ENCODE results near the gene G6PC3.

Gene G6PC3

GRCh38 chr17:44084921-44085320 lies 14.4 kb downstream of the G6PC3 start:
- TF ChIP-seq RAD21 (IDR thresholded peaks at IDR 0.05; ENCODE audit: low read depth), result no peak
- no peak for TF ChIP-seq CREB1 (IDR thresholded peaks at IDR 0.05; ENCODE audit: low read depth)
- TF ChIP-seq USF1 (IDR thresholded peaks at IDR 0.05), result no peak
- TF ChIP-seq ZBTB7A (IDR thresholded peaks at IDR 0.05; ENCODE audit: low read depth), result no peak
- TF ChIP-seq TAF1 (IDR thresholded peaks at IDR 0.05; ENCODE audit: low read depth), result no peak
- no peak for TF ChIP-seq REST (IDR thresholded peaks at IDR 0.05; ENCODE audit: low read depth)
- TF ChIP-seq TEAD4 (IDR thresholded peaks at IDR 0.05), result no peak
- TF ChIP-seq YY1 (IDR thresholded peaks at IDR 0.05; ENCODE audit: low read depth), result no peak
- no peak for TF ChIP-seq FOXM1 (IDR thresholded peaks at IDR 0.05; ENCODE audit: borderline replicate concordance, low read depth)

GRCh38 chr17:44085908-44086307 lies 15.4 kb downstream of the G6PC3 start:
- TF ChIP-seq EGR1 (IDR thresholded peaks at IDR 0.05) (no peak), CREB1 (IDR thresholded peaks at IDR 0.05; ENCODE audit: low read depth) (no peak), EP300 (IDR thresholded peaks at IDR 0.05; ENCODE audit: borderline replicate concordance) (no peak), RAD21 (IDR thresholded peaks at IDR 0.05; ENCODE audit: low read depth) (no peak), YY1 (IDR thresholded peaks at IDR 0.05; ENCODE audit: low read depth) (no peak)

GRCh38 chr17:44086364-44087311 lies 16.1 kb downstream of the G6PC3 start:
- TF ChIP-seq EP300 (IDR thresholded peaks at IDR 0.05; ENCODE audit: borderline replicate concordance), result no peak
- peak; percentile 66 for TF ChIP-seq EGR1 (IDR thresholded peaks at IDR 0.05)
- TF ChIP-seq USF1 (IDR thresholded peaks at IDR 0.05), result no peak
- no peak for TF ChIP-seq TEAD4 (IDR thresholded peaks at IDR 0.05)
- TF ChIP-seq, protein P1, sequence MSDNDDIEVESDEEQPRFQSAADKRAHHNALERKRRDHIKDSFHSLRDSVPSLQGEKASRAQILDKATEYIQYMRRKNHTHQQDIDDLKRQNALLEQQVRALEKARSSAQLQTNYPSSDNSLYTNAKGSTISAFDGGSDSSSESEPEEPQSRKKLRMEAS (IDR thresholded peaks at IDR 0.05), result no peak
- no peak for TF ChIP-seq NFIC (IDR thresholded peaks at IDR 0.05)
- no peak for TF ChIP-seq REST (IDR thresholded peaks at IDR 0.05; ENCODE audit: low read depth)
- no peak for TF ChIP-seq CEBPB (IDR thresholded peaks at IDR 0.05)

GRCh38 chr17:44087319-44087718 lies 16.8 kb downstream of the G6PC3 start:
- no peak for TF ChIP-seq EP300 (IDR thresholded peaks at IDR 0.05; ENCODE audit: borderline replicate concordance)

DNA sequence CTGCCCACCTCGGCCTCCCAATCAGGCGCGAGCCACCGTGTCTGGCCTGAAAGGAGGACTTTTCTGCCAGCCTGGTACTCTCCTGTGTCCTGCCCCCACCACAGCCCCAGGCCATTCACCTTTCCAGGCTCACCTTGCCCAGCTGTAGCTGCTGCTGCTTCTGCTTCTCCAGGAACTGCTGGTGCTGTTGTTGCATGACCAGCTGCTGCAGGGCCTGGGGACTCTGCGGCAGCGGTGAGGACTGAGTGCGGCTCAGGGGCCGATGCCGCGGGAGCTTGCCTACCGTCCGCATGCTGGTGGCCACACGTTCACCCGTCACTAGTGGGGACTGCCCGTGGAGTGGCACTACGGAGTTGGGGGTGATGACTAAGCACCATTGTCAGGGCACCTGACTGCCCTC lies 17.7 kb downstream of the G6PC3 start:
- TF ChIP-seq ZBTB7A (IDR thresholded peaks at IDR 0.05; ENCODE audit: low read depth), result no peak
- no peak for TF ChIP-seq TEAD4 (IDR thresholded peaks at IDR 0.05)
- TF ChIP-seq CEBPB (IDR thresholded peaks at IDR 0.05), result no peak
- TF ChIP-seq FOXM1 (IDR thresholded peaks at IDR 0.05; ENCODE audit: borderline replicate concordance, low read depth), result no peak
- no peak for TF ChIP-seq RAD21 (IDR thresholded peaks at IDR 0.05; ENCODE audit: low read depth)
- TF ChIP-seq NFIC (IDR thresholded peaks at IDR 0.05), result no peak
- TF ChIP-seq TCF12 (IDR thresholded peaks at IDR 0.05; ENCODE audit: low read depth), result no peak
- no peak for TF ChIP-seq TAF1 (IDR thresholded peaks at IDR 0.05; ENCODE audit: low read depth)
- TF ChIP-seq YY1 (IDR thresholded peaks at IDR 0.05; ENCODE audit: low read depth), result no peak
- TF ChIP-seq EGR1 (IDR thresholded peaks at IDR 0.05), result no peak
- TF ChIP-seq CREB1 (IDR thresholded peaks at IDR 0.05; ENCODE audit: low read depth), result no peak
- no peak for TF ChIP-seq USF1 (IDR thresholded peaks at IDR 0.05)
